Measurements from ENCODE around the gene SAYSD1. TPM values are rescaled to one million over a fixed set of nuclear protein-coding genes. Genes with fewer than 3 reads are reported as not detected.

Gene SAYSD1
- total RNA-seq, 1 experiment from 2014 or later = 12.2 TPM

- H3K4me2 ChIP-seq (ENCODE audit: low read length) = no peak overlapping the region
- BruUV-seq (replicated peaks) = no TSS peak
- ChIA-PET POLR2A (ENCODE audit: unreplicated experiment) (no interaction called here), CTCF (no interaction called here)
- no peaks in the 10 kb centered on the region for H3K9me2 ChIP-seq (replicated peaks; ENCODE audit: low read length)
- no peak overlapping the region for H2AFZ ChIP-seq (ENCODE audit: low read length)
- H3K36me3 ChIP-seq (ENCODE audit: low read depth, low read length) = no peaks in the 10 kb centered on the region
- no peak for DNase-seq
- no peak for ATAC-seq
- no peak overlapping the region for H3K4me3 ChIP-seq (ENCODE audit: low read length)
- H3K79me2 ChIP-seq (ENCODE audit: low read length) = no peaks in the 10 kb centered on the region
- peaks cover 41% of the 10 kb centered on the region for H3K27me3 ChIP-seq (ENCODE audit: low read length)
- no peaks in the 10 kb centered on the region for H4K20me1 ChIP-seq (ENCODE audit: low read length)
- H3K4me1 ChIP-seq (ENCODE audit: insufficient read depth, low read length) = no peaks in the 10 kb centered on the region
- H3F3A ChIP-seq (ENCODE audit: low read length, unreplicated experiment) = no peaks in the 10 kb centered on the region
- TF ChIP-seq EZH2 (IDR thresholded peaks at IDR 0.05; ENCODE audit: low read length, unreplicated experiment) (no peak), CTCF (conservative IDR thresholded peaks at IDR 0.05; ENCODE audit: low read depth, low read length) (no peak), EZH2phosphoT487 (IDR thresholded peaks at IDR 0.05; ENCODE audit: borderline replicate concordance, low read length) (no peak)
- H3K27ac ChIP-seq (ENCODE audit: low read length) = no peak overlapping the region
- no peak overlapping the region for H3K9ac ChIP-seq (ENCODE audit: low read length)
- no peaks in the 10 kb centered on the region for H3K9me3 ChIP-seq (ENCODE audit: low read length)
- intact Hi-C loops (cut with micrococcal nuclease) = no loop called here
Observed at GRCh38 chr6:39082310-39082709, 32.7 kb downstream of the SAYSD1 start.

GRCh38 chr6:39080246-39080875, 34.6 kb downstream of the SAYSD1 start:
- CTCF ChIA-PET = no interaction called here
- TF ChIP-seq CTCF (conservative IDR thresholded peaks at IDR 0.05; ENCODE audit: low read depth, low read length) (no peak), EZH2phosphoT487 (IDR thresholded peaks at IDR 0.05; ENCODE audit: borderline replicate concordance, low read length) (no peak), EZH2 (IDR thresholded peaks at IDR 0.05; ENCODE audit: low read length, unreplicated experiment) (no peak)

More at GRCh38 chr6:39080246-39080875, 34.6 kb downstream of the SAYSD1 start:
- Histone ChIP-seq H4K20me1 (ENCODE audit: low read length) (no peaks in the 10 kb centered on the region), H2AFZ (ENCODE audit: low read length) (no peak overlapping the region), H3K4me1 (ENCODE audit: insufficient read depth, low read length) (no peaks in the 10 kb centered on the region), H3K79me2 (ENCODE audit: low read length) (no peaks in the 10 kb centered on the region), H3K9me2 (replicated peaks; ENCODE audit: low read length) (no peaks in the 10 kb centered on the region), H3K27me3 (ENCODE audit: low read length) (peaks cover 30% of the 10 kb centered on the region), H3K4me2 (ENCODE audit: low read length) (no peak overlapping the region), H3K9me3 (ENCODE audit: low read length) (no peaks in the 10 kb centered on the region), H3F3A (ENCODE audit: low read length, unreplicated experiment) (no peaks in the 10 kb centered on the region), H3K36me3 (ENCODE audit: low read depth, low read length) (no peaks in the 10 kb centered on the region), H3K9ac (ENCODE audit: low read length) (no peak overlapping the region), H3K27ac (ENCODE audit: low read length) (no peak overlapping the region), H3K4me3 (ENCODE audit: low read length) (no peak overlapping the region)
- POLR2A ChIA-PET (ENCODE audit: unreplicated experiment) = no interaction called here
- intact Hi-C loops (cut with micrococcal nuclease) = no loop called here
- DNase-seq (no peak), ATAC-seq (no peak)
- BruUV-seq (replicated peaks) = no TSS peak
